ENCODE data around the gene CREBZF. TPM values are rescaled to one million over a fixed set of nuclear protein-coding genes. Genes with fewer than 3 reads are reported as not detected.
"Not testable (repeated sequence)": the region's sequence is repeated elsewhere in the genome, so short reads cannot be mapped to it uniquely, and the experiment has no call there.

CREBZF gene
- total RNA-seq, 1 donor from 2014 or later, result 78.3 TPM

GRCh38 chr11:85627998-85628770, 36.7 kb downstream of the CREBZF start, which contains the start of gene TMEM126B:
TMEM126B (plus strand) TSS chr11:85628593; CDS start chr11:85628608, 15 bp downstream.
- DNase-seq (ENCODE audit: low spot score in 2 of 2), result peak; percentile 66 to 78
- peak; percentile 64 for FAIRE-seq

DNA sequence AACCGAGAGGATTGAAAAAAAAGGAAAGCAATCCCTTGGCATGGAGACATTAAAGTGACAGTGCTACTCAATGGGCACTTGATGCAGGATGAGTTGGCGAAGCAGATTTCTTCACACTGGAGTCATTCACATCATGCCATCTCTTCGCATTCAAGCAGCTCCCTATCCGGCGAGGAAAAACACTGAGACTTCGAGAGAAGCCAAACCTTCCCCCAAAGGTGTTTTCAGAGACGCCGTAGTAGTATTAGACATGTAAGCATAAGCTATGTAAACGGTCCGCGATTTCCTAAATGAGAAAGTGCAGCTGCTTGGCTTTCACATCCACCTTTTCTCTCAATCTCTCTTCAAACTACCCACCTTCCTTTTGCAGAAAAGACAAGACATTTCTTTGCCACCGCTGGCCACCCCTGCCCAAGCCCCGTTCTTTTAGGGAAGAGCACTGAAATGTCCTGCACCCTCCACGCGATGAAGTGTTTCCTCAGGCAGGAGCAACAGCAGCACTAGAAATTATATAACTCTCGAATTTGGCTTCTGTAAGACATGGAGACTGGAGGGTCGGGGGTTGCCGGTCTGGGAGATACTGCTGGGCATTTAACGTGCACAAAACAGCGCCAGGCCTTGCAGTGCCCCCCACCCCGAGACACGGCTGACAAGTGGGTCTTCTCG, 37.5 kb downstream of the CREBZF start, which contains the start of gene DLG2:
TSS of gene DLG2 (minus strand) at position 13 of the 666 bp plus-strand sequence.
- DNase-seq (ENCODE audit: low spot score in 2 of 2), result peak in 1 of 2 donors; percentile 8
- no peak for FAIRE-seq

- DNase-seq (ENCODE audit: low spot score in 2 of 2) (no peak), FAIRE-seq (no peak)
Observed at GRCh38 chr11:85626496-85626895, 38.4 kb downstream of the CREBZF start.

DNA sequence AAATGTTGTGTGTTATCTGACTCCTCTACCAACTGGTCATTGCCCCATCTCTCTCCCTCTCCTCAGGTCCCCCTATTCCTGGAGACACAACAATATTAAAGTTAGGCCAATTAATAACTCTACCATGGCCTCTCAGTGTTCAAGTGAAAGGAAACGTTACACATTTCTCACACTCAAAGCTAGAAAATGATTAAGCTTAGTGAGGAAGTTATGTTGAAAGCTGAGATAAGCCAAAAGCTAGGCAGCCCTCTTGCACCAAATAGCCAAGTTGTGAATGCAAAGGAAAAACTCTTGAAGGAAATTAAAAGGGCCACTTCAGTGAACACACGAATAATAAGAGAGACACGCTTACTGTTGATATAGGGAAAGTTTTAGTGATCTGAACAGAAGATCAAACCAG, 44.7 kb downstream of the CREBZF start:
- DNase-seq (ENCODE audit: low spot score in 2 of 2) (no peak), FAIRE-seq (no peak)

DNA sequence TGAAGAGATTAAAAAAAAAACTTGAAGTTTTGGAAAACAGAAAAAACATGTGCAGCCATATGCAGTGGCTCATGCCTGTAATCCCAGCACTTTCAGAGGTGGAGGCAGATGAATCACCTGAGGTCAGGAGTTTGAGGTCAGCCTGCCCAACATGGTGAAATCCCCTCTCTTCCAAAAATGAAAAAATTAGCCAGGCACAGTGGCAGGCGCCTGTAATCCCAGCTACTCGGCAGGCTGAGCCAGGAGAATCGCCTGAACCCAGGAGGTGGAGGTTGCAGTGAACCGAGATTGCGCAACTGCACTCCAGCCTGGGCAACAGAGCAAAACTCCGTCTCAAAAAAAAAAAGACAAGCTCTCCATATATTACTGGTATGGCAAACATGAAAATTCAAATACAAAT, 45.4 kb downstream of the CREBZF start:
- DNase-seq (ENCODE audit: low spot score in 2 of 2) (no peak), FAIRE-seq (no peak)

- FAIRE-seq, result not testable (repeated sequence)
Observed at GRCh38 chr11:85611643-85612042, 53.3 kb downstream of the CREBZF start.

More at GRCh38 chr11:85611643-85612042, 53.3 kb downstream of the CREBZF start:
- not testable (repeated sequence) for DNase-seq (ENCODE audit: low spot score in 2 of 2)

Other genes with a start within 250 kb of the CREBZF start
- 174 TPM for gene DLG2, start 37.8 kb downstream of the CREBZF start, total RNA-seq
- gene TMEM126B, start 36.5 kb downstream of the CREBZF start, total RNA-seq, result 47.3 TPM
- 33.8 TPM for gene TMEM126A, start 17.2 kb downstream of the CREBZF start, total RNA-seq
- gene CCDC89, start 21.1 kb upstream of the CREBZF start, total RNA-seq, result 0.41 TPM
- 4.9 TPM for gene SYTL2, start 146.0 kb upstream of the CREBZF start, total RNA-seq
- not detected for gene CCDC83, start 190.3 kb upstream of the CREBZF start, total RNA-seq